Amniotic epithelial cell (primary cell): ENCODE data around the gene SYCP1.
A peak's percentile ranks its signal among the peaks of the same experiment; 100 is the strongest.
"Not testable (repeated sequence)": the region's sequence is repeated elsewhere in the genome, so short reads cannot be mapped to it uniquely, and the experiment has no call there.

Source experiments
- DNase-seq: peaks from one replicate; pipeline ENCODE4 v3.0.0-alpha.2; 2010; ENCODE audit warnings: low read depth

The SYCP1 gene, protein sequence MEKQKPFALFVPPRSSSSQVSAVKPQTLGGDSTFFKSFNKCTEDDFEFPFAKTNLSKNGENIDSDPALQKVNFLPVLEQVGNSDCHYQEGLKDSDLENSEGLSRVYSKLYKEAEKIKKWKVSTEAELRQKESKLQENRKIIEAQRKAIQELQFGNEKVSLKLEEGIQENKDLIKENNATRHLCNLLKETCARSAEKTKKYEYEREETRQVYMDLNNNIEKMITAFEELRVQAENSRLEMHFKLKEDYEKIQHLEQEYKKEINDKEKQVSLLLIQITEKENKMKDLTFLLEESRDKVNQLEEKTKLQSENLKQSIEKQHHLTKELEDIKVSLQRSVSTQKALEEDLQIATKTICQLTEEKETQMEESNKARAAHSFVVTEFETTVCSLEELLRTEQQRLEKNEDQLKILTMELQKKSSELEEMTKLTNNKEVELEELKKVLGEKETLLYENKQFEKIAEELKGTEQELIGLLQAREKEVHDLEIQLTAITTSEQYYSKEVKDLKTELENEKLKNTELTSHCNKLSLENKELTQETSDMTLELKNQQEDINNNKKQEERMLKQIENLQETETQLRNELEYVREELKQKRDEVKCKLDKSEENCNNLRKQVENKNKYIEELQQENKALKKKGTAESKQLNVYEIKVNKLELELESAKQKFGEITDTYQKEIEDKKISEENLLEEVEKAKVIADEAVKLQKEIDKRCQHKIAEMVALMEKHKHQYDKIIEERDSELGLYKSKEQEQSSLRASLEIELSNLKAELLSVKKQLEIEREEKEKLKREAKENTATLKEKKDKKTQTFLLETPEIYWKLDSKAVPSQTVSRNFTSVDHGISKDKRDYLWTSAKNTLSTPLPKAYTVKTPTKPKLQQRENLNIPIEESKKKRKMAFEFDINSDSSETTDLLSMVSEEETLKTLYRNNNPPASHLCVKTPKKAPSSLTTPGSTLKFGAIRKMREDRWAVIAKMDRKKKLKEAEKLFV

DNA sequence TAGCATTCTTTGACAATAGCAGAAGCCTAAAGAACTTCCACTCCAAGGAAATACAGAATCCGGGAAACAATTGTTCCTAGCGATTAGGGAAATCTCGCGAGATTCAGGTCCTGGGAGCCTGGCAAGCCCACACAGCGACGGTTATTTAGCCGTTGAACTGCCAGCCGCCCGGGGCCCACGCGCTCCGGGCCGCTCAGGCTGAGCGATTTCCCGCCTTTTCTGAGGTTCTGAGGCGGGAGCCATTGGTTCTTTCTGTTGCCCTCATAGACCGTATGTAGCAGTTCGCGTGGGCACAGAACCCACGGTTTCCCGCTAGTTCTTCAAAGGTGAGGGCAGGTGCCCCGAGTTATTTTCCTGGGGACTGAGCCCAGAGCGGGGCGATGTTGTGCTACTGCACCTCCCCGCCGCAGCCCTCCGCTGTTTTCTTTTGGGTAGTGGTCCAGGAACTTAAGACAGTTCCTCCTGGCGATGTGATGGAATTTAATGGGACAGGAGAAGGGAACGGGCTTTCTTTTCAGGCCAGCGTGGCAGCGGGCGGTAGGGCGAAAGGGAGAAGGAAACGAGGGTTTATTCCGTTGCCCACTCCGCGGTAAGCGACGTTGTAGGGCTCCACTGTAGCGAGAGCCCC is at the start of gene SYCP1:
TSS of gene SYCP1 (plus strand) at position 171 of the 628 bp plus-strand sequence. CDS start 602 bp downstream, outside the sequence.
- no peak for DNase-seq

DNA sequence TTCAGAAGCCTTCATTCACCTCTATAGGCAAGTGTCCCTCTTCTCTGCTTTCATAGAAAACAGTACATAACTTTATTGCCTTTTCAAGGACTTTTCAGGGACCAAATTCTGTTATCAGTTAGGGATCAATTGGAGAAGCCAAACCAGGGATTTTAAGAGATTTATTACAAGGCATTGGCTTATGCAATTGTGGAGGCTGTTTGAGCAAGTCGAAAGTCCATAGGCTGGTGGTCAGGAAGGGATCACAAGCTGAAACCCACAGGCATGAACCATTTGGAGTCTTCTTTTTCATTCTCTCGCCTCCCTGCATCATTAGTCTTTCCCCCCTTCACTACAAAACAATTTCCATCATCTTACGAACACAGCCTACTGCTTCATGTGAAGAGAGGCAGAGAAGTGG is 34.8 kb upstream of the SYCP1 start:
- DNase-seq: no peak

DNA sequence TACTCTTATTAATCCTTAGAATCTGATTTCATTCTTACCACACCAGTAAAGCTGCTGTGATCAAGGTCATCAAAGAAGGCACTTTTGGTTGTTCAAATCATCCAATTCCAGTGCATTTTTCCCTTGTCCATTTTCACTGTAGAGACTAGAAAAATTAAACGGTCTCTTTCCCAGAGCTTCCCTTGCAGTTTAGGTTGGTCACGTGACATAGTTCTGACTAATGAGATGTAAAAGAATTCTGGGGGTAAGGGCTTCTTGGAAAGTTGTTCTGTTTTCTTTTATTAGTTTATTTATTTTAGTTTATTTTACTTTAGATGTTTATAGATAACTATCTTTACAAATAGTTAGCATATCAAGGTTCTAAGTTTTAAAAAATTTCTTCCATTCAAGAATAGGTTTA is 34.3 kb upstream of the SYCP1 start:
- no peak for DNase-seq

DNA sequence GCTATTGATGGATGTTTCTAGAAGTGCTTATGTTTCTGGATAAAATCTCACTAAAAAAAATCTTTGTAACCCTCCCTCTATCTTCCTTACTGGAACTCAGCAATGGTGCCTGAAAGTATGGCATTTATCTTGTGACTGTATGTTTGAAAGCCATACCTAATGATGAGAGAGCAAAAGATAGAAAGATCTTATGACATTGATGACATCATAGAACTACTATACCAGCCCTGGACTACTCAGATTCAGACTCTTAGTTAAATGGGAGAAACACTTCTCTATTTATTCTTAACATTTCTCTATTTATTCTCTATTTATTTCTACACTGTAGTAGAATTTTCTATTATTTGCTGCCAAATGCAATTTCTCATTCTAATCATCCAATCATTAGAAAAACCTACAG is 32.7 kb upstream of the SYCP1 start:
- DNase-seq: no peak

DNA sequence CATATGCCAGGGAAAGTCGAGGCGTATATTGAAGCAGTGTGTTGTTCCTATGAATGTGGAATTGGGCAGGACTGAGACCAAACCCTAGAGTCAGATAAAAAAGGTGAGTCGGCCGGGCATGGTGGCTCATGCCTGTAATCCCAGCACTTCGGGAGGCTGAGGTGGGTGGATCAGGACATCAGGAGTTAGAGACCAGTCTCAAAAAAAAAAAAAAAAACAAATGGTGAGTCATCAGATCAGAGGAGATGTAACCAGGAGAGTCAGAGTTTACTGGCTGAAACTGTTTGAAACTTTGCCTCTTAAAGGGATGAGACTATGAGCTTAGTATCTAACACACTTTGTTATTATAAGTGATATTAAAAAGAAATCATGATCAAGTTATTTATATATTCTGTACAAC is 26.4 kb upstream of the SYCP1 start:
- DNase-seq: peak; percentile 3

DNA sequence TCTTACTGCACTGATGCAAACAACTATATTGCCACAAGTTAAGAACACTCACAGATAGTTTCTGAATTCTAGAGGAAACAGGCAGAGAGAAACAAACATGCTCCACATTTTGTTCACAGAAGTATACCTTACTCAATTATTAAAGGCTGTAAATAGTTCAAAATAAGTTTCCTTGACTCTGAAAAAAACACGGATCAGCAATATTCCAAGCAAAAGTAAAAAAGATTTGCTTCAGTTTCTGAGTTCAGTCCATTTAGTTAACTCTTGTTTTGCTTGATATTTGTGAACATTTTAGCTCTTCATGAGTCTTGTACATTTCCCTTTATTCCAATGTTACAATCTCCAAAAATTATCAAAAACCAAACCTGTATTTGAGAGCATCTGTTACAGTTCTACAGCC is 24.6 kb upstream of the SYCP1 start:
- DNase-seq: not testable (repeated sequence)

DNA sequence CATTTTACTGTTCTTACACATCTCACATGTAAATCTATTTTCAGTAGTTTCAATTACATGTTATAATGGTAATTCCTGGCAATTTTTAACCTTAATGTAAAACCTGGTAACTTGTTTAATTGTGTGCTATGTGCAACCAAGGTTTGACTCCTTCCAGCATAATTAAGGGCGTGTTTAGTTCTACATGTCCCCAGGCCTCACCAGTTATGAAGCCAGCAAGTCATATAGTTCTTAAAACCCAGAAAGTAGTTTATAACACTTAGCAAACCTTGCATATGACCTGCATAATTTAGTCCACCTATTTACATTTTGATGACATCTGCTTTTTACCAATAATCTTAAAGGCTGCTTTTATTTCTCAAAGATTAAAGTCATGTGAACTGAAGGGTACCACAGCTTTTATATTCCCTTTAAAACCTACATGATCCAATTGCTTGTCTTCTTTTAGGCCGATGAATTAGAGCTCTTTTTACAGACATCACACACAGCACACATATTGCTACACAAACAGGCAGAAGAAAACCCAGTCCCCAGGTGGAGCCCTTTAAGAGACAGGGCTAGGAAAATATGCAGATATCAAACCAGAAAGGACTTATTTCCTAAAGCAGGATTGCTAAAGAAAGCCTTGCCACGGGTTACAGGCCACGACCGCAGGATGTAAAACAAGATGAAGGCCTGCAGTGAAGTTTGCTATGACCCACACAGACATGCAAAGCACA is 23.2 kb upstream of the SYCP1 start:
- no peak for DNase-seq

DNA sequence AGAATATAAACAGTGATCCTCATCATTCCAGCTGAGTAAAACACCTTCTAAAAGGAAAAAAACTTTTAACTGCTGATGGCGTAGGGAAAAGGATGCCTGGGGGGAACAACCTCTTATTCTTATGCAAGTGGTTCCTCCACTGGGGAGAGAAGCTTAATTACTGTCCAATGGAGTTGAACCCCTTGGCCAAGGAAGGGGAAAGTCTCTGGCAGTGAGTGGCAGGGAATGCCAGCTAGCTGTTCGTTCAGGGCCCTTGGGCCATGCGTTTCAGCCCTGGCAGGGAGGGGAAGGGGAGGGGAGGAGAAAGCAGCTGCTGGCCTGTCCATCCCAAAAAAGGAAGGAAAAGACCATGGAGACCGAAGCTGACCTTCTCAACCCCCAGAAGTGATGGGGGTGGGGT is 22.6 kb upstream of the SYCP1 start:
- DNase-seq: no peak

DNA sequence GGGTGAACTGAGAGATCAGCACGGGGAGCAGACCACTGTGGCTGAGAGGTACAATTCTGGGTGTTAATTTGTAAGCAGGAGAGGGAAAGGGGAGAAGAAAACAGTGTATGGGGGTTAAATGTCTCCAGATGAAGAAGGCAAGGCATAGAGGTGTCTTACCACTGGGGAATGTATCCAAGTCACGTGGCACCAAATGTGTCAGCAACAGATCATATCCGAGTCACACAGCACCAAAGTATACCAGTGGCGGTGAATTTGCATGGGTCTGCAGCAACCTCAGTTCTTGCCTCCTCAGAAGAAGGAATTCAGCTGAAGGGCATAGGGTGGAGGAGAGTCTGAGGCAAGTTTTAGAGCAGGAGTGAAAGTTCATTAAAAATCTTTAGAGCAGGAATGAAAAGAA is 21.2 kb upstream of the SYCP1 start:
- no peak for DNase-seq

DNA sequence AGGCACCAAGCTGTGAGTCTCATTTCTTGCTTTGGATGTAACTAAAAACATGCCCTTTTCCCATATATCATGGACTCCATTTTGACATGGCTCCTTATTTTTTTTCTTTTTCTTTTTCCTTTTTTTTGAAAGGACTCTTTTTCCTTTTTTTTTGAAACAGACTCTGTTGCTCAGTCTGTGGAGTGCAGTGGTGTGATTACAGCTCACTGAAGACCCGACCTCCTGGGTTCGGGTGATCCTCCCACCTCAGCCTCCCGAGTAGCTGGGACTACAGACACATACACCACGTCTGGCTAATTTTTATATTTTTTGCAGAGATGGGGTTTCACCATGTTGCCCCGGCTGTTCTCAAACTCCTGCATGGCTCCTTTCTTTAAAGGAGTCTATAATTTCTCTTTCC is 10.4 kb upstream of the SYCP1 start:
- DNase-seq: no peak

DNA sequence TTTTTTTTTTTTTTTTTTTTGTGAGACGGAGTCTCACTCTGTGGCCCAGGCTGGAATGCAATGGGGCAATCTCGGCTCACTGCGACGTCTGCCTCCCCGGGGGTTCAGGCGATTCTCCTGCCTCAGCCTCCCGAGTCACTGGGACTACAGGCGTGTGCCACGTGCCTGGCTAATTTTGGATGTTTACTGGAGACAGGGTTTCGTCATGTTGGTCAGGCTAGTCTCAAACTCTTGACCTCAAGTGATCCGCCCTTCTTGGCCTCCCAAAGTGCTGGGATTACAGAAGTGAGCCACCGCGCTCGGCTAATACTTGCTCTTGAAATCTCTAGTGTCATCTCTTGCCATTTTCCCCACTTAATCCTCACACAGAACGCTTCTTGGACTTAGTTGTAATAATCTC is 1.1 kb upstream of the SYCP1 start:
- DNase-seq: no peak

DNA sequence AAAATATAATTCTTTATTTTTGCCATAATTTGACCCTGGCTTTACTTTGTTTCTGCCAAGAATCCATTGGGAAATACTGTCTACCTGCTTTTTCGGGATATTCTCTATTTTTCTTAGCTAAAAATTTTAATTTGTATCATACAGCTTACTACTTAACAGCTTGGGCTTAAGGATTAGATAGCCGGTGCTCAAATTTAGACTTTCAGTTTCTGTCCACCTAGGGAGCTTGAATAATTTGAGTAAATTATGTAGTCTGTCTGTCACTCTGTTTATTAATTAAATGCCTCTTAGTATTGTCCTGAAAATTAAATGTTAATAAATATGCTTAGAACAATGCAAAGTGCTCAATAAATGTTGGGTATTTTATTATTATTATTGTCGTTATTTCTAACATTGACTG is 6.7 kb downstream of the SYCP1 start:
- DNase-seq: no peak

DNA sequence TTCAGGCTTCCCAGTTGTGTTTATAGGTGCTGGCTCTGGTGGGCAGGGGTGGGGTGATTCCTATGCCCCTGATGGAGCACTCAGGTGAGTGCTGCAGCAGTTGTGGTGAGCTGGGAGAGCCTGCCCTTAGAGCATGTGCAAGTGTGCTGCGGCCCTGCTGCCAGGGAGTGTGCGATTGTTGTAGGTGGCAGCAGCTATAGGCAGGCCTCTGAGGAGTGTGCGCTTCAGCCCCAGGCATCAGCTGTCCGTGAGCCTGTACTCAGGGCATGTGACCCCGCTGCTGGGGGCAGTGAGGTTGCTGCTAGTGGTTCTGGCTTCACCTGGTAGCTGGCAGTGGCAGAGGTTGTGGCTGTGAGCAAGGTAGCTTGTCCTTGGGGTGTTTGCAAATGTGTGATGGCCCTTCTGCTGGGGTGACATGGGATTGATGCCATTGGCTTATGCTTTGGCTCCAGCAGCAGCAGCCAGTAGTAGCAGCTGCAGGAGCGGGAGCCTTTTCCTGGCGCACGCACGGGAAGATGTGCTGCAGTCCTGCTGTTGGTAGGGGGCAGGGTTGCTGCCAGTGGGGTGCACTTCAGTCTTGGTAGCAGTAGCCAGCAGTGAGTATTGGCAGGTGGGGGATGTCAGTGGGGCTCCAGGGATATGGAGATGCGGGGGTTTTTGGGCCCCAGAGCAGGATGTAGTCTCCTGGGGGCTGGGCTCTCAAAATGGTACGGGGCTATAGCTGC is 37.7 kb downstream of the SYCP1 start:
- DNase-seq: no peak

DNA sequence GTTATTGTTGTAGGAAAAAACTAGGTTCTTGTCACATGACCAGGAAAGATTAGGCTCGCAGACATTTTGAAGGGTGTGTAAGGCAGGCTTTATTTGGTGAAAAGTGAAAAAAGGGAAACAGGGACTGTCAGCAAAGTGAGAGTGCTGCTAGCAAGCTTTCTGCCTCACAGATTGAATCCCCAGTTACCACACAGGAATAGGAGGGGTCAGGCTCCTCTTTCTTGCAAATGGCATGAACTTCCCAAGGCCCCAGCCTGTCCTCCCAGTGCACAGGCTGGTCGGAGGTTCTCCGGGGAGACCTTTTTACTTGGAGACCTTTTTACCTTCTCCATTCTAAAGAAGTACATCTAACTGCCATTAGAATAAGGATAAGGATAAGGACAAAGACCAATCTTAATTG is 42.1 kb downstream of the SYCP1 start:
- no peak for DNase-seq

DNA sequence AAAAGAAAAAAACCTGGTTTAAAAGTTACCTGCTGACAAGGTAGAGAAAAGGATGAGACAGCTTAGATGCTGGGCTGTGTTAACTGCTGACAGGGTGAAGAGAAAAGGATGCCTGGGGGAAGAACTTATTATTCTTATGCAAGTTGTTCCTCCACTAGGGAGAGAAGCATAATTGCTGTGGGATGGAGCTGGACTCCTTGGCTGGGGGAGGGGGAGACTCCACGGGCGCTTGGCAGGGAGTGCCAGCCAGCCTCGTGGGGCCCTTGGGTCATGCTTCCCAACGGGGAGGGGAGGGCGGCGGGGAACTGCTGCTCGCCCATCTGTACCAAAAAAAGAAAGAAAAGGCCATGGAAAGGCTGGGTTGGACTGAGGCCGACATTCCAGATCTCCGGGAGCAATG is 47.2 kb downstream of the SYCP1 start:
- DNase-seq: no peak

DNA sequence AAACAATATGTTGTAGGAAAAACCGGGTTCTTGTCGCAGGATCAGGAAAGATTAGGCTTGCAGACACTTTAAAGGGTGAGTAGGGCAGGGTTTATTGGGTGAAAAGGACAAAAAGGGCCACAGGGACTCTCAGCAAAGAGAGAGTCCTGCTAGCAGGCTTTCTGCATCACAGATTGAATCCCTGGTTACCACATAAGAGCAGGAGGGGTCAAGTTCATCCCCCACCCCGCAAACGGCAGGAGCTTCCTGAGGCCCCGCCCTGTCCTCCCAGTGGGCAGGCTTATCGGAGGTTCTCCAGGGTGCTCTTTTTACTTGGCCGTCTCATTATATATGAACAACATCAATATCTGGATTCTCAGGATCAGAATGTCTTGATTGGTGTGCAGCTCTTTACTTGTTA is 47.7 kb downstream of the SYCP1 start:
- DNase-seq: no peak

DNA sequence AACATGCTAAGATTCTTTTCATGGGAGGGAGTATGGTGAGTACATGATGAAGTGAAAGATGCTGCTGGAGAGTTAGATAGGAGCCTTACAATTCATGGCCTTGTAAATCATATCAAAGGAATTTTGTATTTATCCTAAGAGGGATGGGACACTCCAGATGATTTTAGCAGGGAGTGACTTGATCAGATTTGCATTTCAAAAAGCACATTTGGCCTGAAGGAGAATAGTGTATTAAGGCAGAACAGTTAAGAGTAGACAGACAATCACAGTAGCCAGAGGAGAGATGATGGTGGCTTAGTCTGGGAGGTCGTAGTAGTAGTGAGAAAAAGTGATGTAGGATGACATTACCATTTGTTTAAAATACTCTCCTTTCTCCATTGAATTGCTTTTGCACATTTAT is 48.8 kb downstream of the SYCP1 start:
- no peak for DNase-seq

DNA sequence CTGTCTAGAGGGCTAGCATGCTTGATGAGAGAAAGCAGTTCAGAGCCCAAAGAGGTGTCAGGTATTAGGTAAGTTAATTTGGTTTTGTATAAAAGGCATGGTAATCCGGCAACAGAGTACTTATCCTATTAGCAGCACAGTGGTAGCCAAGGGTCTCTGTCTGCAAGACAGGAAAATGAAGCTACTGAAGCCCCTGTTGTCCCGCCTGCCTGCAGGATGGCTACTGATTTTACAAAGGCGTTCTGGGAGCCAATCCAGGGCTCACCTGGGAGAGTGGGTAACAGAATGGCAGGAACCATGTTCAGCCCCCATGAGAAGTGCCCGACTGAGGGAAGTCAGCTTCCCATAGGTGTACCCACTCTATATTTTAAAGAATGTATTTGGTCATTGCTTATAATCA is 61.1 kb downstream of the SYCP1 start:
- not testable (repeated sequence) for DNase-seq

DNA sequence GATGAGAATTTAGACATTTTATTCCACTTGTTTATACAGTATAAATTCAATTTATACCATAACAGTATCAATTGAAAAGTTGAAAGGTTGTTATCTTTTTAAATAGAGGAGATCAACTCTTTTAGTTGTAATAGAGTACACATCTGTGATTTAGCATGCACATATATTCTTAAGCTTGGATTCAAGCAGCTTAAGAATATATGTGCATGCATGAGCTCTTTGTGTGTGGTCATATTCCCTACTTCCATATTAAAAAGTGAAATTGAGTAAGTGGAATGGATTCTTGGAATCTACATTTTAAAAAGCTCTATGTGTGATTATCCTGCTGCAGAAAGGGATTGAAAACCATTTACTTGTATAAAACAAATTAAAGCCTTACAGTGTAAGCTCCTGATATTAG is 71.9 kb downstream of the SYCP1 start:
- DNase-seq: no peak

DNA sequence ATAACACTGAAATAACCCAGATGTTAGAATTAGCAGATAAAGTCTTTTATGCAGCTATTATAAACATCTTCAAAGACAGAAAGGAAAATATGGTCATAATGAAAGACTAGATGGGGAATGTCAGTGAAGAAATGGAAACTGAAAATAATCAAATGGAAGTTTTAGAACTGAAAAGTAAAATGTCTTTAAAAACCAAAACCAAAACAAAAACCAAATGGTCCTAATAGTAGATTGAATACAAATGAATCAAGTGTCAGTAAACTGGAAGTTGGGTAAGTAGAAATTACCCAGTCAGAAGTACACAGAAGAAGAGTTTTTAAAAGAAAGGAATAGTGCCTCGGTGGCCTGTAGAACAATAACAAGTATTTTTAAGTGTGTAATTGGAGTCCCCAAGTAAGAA is 72.7 kb downstream of the SYCP1 start:
- DNase-seq: no peak

DNA sequence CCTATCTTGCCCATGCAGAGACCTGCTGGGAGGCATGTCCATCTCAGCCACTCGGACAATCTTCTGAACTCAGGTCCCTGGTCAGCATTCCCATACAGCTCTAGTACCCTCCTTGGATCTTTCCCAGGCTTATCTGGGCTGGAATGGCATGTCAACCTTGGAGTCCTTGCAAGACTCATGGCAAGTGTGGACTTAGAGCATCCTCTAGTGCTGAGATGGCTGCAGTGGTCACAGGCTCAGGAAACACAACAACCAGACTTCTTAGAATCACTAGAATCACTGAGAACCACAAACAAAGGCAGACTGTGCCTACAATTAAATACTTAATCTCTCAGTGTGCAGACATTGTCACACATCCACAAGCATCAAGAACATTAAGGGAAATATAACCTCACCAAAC is 101.9 kb downstream of the SYCP1 start:
- peak; percentile 16 for DNase-seq
